Dermis microvascular lymphatic vessel endothelial cell (primary cell): ENCODE results near the gene CSRP1. TPM values are rescaled to one million over a fixed set of nuclear protein-coding genes. Genes with fewer than 3 reads are reported as not detected.

Source experiments
- DNase-seq, 2 donors: peaks; one replicate each; pipeline versions ENCODE4 v3.0.0 to v3.0.0-alpha.2; 2010; ENCODE audit warnings: low read depth in 2 of 2
- total RNA-seq: library from RNA; depleted of rRNA; stranded (reverse); fragments of >200 nt; gene quantifications from 2 replicates; pipeline ENCODE4 v1.2.1, GENCODE V29; 2014

The CSRP1 gene
- total RNA-seq, 1 donor from 2014 or later: 119 TPM

GRCh38 chr1:201513498-201514243 is 6.7 kb upstream of the CSRP1 start:
- no peak for DNase-seq

GRCh38 chr1:201511941-201512539 is 5.1 kb upstream of the CSRP1 start:
- no peak for DNase-seq

- no peak for DNase-seq
Measured at GRCh38 chr1:201511396-201511940, 4.5 kb upstream of the CSRP1 start.

- DNase-seq: no peak
Measured at GRCh38 chr1:201510734-201511133, 3.8 kb upstream of the CSRP1 start.

DNA sequence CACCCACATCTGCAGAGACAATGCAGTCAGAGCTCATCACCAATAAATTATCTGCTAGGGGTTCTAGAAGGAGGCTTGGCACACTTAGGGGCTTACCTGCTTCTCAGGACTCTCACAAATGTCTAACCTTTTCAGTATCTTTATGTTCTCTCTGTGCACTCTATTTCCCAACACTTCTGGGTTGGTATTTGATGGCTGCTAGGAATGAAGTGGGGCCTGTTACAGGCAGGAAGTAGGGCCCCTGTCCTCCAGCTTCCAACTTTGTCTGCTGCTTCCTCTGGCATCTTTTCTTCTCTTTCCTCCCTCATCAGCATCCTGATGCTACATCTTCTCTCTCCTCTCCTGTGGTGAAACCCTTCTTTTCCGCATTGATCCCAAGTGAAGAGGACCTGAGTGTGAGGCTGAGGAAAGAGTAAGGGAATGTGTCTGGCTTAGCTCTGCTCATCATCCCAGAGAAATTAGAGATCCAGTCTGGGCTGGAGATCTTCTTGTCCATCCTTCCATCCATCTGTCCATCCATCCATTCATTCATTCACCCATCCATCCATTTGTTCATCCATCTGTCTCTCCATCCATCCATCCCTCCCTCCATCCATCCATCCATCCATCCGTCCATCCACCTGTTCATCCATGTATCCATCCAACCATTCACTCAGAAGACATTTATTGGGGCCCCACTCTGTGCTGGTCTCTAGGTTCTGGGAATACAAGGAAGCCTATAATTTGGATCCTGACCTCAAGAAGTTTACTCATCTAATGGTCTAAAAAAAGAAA is 2.9 kb upstream of the CSRP1 start:
- no peak for DNase-seq

- DNase-seq: no peak
Measured at GRCh38 chr1:201508809-201509208, 1.9 kb upstream of the CSRP1 start.

GRCh38 chr1:201507360-201507675 is 395 bp upstream of the CSRP1 start:
- no peak for DNase-seq

- DNase-seq: no peak
Measured at GRCh38 chr1:201506092-201506491, 831 bp downstream of the CSRP1 start.

- DNase-seq: peak in 1 of 2 donors; percentile 66
Measured at GRCh38 chr1:201505503-201505890, 1.4 kb downstream of the CSRP1 start.

- DNase-seq: no peak
Measured at GRCh38 chr1:201504799-201505502, 2.0 kb downstream of the CSRP1 start.

DNA sequence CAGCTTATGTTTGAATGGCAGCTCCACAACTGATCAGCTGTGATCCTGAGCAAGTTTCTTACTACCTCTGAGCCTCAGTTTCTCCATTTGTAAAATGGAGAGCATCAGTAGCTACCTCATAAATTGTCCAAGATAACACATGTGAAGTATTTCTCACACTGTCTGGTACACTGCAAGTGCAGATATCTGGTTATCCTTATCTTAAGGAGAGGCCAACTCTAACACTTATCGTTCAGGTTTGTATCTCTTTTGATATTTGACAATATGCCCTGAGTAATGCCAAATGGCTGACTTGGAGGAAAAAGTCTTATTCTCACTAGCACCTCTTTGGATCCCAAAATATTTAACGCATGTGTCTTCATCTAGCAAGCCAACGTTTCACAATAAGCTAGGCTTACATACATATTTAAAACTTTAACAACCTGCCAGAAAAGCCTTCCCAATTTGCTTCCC is 2.7 kb downstream of the CSRP1 start:
- no peak for DNase-seq

- peak; percentile 73 to 93 for DNase-seq
Measured at GRCh38 chr1:201503397-201504176, 3.3 kb downstream of the CSRP1 start.

DNA sequence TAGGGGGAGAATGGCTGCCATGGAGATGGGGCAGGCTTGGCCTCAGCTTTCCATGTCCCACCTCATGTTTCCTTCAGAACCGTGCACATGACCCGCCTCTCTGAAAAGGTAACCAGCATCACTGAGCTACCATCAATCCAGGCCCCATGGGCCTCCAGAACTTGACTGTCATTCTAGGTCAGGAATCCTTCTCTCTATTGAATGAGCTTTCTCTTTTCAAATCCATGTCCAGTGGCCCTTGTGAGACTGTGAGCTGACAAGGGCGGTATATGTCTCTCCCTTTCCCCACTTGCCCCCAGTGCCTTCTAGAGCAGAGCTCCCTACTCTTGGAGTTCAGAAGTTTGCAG is 4.4 kb downstream of the CSRP1 start:
- DNase-seq: no peak

GRCh38 chr1:201501812-201502510 is 5.0 kb downstream of the CSRP1 start:
- peak in 1 of 2 donors; percentile 36 for DNase-seq

- peak in 1 of 2 donors; percentile 48 for DNase-seq
Measured at GRCh38 chr1:201501144-201501543, 5.8 kb downstream of the CSRP1 start.

DNA sequence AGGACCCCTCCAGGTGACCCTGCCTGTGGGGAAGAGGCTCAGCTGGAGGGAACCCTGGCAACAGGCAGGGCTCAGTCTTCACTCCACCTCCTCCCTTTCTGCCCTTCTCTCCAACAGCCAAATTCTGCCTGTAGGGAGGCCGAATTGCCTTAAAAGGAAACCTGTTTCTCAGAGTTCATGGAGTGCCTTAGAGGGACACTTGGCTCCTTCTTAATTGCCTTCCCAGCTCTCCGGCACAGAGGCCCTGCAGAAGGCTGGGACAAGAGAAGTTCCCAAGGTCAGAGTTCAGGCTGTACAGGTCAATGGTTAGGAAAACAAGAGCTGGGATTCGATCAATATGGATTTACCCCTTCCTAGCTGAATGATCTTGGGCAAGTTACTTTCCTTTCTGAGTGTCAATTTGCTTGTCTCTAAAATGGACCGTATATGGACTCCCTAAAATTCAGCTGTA is 6.2 kb downstream of the CSRP1 start:
- no peak for DNase-seq

DNA sequence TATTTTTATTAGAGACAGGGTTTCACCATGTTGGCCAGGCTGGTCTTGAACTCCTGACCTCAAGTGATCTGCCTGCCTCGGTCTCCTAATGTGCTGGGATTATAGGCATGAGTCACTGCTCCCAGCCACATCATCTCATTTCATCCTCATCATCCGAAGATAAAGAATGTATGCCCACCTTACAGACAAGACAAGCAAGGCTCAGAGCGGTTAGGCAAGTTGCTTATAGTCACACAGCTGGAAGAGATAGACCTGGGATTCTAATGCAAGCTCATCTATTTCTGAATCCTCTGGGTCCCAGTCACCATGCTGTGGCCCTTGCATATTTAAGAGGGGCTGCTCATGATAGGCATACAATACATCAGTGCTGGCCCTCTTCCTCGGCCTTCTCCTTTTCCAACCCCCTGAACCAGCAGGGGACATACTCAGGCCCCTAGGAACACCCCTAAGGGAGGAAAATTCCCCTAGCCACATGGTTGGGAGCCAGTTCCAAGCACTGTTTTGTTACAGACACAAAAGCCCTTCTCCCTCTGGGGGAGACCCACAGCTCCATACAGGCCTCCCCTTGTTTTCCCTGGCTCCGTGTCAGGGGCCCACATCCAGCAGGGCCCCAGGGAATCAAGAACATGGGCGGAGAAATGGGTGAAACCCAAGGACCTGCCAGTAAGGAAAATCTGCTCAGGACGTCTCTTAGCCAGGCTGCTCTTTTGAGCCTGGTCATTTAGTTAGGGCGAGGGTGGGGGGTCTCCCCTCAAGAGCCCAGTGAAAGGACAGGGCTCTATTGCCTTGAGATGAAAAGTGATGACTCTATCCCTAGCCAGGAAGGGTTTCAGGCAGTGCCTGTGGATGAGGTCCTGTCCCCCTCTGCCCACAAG is 6.9 kb downstream of the CSRP1 start:
- DNase-seq: no peak

- DNase-seq: no peak
Measured at GRCh38 chr1:201499191-201499590, 7.7 kb downstream of the CSRP1 start.

GRCh38 chr1:201498621-201499020 is 8.3 kb downstream of the CSRP1 start:
- no peak for DNase-seq
